ENCODE data around the gene BICD1. TPM values are rescaled to one million over a fixed set of nuclear protein-coding genes. Genes with fewer than 3 reads are reported as not detected.
A peak's percentile ranks its signal among the peaks of the same experiment; 100 is the strongest.

BICD1 gene
- total and polyA plus RNA-seq, 2 experiments from 2014 or later: 59.3 to 83.6 TPM

GRCh38 chr12:32366714-32367113, 260.1 kb downstream of the BICD1 start (continued):
- TF ChIP-seq ZNF462 (CRISPR knock-in tag; IDR thresholded peaks at IDR 0.05) (no peak), ZNF331 (CRISPR knock-in tag; IDR thresholded peaks at IDR 0.05; ENCODE audit: low read depth) (no peak), NANOG (IDR thresholded peaks at IDR 0.05; ENCODE audit: borderline replicate concordance) (no peak), ETS1 (IDR thresholded peaks at IDR 0.05) (no peak), STAT1 (IDR thresholded peaks at IDR 0.05; ENCODE audit: unreplicated experiment) (no peak)

- Mint-ChIP-seq H3K36me3 (ENCODE audit: low read depth) (no peaks in the 10 kb centered on the region), H3K27me3 (ENCODE audit: insufficient read depth, low read depth, poor library complexity) (no peaks in the 10 kb centered on the region), H3K9me3 (no peaks in the 10 kb centered on the region), H3K4me3 (no peak overlapping the region), H3K27ac (peak overlapping the region; percentile 52; the same call in 1 of the 2 replicates), H3K4me1 (peaks cover 29% of the 10 kb centered on the region)
- Histone ChIP-seq H3K9me2 (ENCODE audit: insufficient read depth) (no peaks in the 10 kb centered on the region), H3K79me2 (replicated peaks; ENCODE audit: insufficient read depth) (no peaks in the 10 kb centered on the region), H3F3A (replicated peaks; ENCODE audit: low read depth) (0 out of 2 replicates have a peak, but pooled peaks cover 4% of the 10 kb centered on the region), H3K4me1 (ENCODE audit: insufficient read depth) (peaks cover 11% of the 10 kb centered on the region), H3K4me2 (no peak overlapping the region), H4K20me1 (replicated peaks; ENCODE audit: insufficient read depth) (no peaks in the 10 kb centered on the region), H3K27ac (ENCODE audit: low read depth) (no peak overlapping the region), H2AFZ (no peak overlapping the region), H3K27me3 (ENCODE audit: insufficient read depth) (no peaks in the 10 kb centered on the region), H3K36me3 (ENCODE audit: insufficient read depth) (no peaks in the 10 kb centered on the region), H3K4me3 (no peak overlapping the region)
- DNase-seq (ENCODE audit: low spot score) (no peak), ATAC-seq (no peak)
- TF ChIP-seq ZNF114 (CRISPR knock-in tag; IDR thresholded peaks at IDR 0.05) (no peak), ZNF462 (CRISPR knock-in tag; IDR thresholded peaks at IDR 0.05) (no peak), NANOG (IDR thresholded peaks at IDR 0.05; ENCODE audit: borderline replicate concordance) (no peak)
Measured at GRCh38 chr12:32367381-32367780, 260.7 kb downstream of the BICD1 start.
